Liver (tissue), 9 donors: ENCODE measurements around the gene LENG9. TPM values are rescaled to one million over a fixed set of nuclear protein-coding genes. Genes with fewer than 3 reads are reported as not detected.

Experiments
- DNase-seq: peaks from one replicate; pipeline ENCODE4 v3.0.0-alpha.2; 2017; ENCODE audit warnings: low spot score
- H3K27ac ChIP-seq, 2 donors: one replicate each; pipeline ENCODE4 v1.7.0; 2013; ENCODE audit warnings: inconsistent platforms in 2 of 2, low read length in 2 of 2, control low read depth in 1 of 2, low read depth in 1 of 2, mild to moderate bottlenecking in 1 of 2
- H3K27me3 ChIP-seq, 4 donors: one replicate each; pipeline versions ENCODE4 v1.6.1 to v1.7.0; 2013; ENCODE audit warnings: low read length in 3 of 4, inconsistent platforms in 1 of 4, mild to moderate bottlenecking in 1 of 4, moderate library complexity in 1 of 4; ENCODE audit not compliant: control insufficient read depth in 4 of 4, insufficient read depth in 4 of 4
- H3K36me3 ChIP-seq, 4 donors: one replicate each; pipeline versions ENCODE4 v1.6.1 to v1.7.0; 2013; ENCODE audit warnings: low read length in 3 of 4, mild to moderate bottlenecking in 3 of 4, low read depth in 1 of 4, moderate library complexity in 1 of 4; ENCODE audit not compliant: control insufficient read depth in 4 of 4, insufficient read depth in 3 of 4
- H3K4me1 ChIP-seq, 4 donors: one replicate each; pipeline versions ENCODE4 v1.6.1 to v1.7.0; 2013; ENCODE audit warnings: low read length in 3 of 4, mild to moderate bottlenecking in 3 of 4, moderate library complexity in 1 of 4; ENCODE audit not compliant: control insufficient read depth in 4 of 4, insufficient read depth in 4 of 4
- H3K4me3 ChIP-seq, 3 donors: one replicate each; pipeline versions ENCODE4 v1.6.1 to v1.7.0; 2013; ENCODE audit warnings: low read length in 3 of 3, control low read depth in 1 of 3, low read depth in 1 of 3, mild to moderate bottlenecking in 1 of 3
- H3K9ac ChIP-seq, 2 donors: one replicate each; pipeline ENCODE4 v1.7.0; 2013; ENCODE audit warnings: low read length in 2 of 2, mild to moderate bottlenecking in 2 of 2, moderate library complexity in 2 of 2, control low read depth in 1 of 2, low read depth in 1 of 2
- H3K9me3 ChIP-seq, 4 donors: one replicate each; pipeline versions ENCODE4 v1.6.1 to v1.7.0; 2013; ENCODE audit warnings: low read length in 3 of 4; ENCODE audit not compliant: control insufficient read depth in 4 of 4
- FOXA1 ChIP-seq: IDR thresholded peaks from 2 replicates; pipeline ENCODE4 v1.6.1; 2016; ENCODE audit warnings: antibody characterized with exemption
- GABPA ChIP-seq, 2 donors: IDR thresholded peaks in 1 of 2; conservative IDR thresholded peaks in 1 of 2; 2 replicates each; pipeline ENCODE4 v1.6.1; 2016; ENCODE audit warnings: antibody characterized with exemption in 2 of 2, mild to moderate bottlenecking in 1 of 2, moderate library complexity in 1 of 2
- HNF4G ChIP-seq: IDR thresholded peaks from 2 replicates; pipeline ENCODE4 v1.6.1; 2016; ENCODE audit warnings: antibody characterized with exemption
- RAD21 ChIP-seq, 2 donors: IDR thresholded peaks; 2 replicates each; pipeline ENCODE4 v1.6.1; 2016; ENCODE audit warnings: antibody characterized with exemption in 2 of 2, mild to moderate bottlenecking in 2 of 2
- RXRA ChIP-seq, 2 donors: IDR thresholded peaks; 2 replicates each; pipeline ENCODE4 v1.6.1; 2017 to 2018; ENCODE audit warnings: antibody characterized with exemption in 2 of 2, mild to moderate bottlenecking in 1 of 2
- TAF1 ChIP-seq: conservative IDR thresholded peaks from 2 replicates; pipeline ENCODE4 v1.6.1; 2016; ENCODE audit warnings: antibody characterized with exemption, mild to moderate bottlenecking
- WGBS: extraction: QIAGEN DNeasy Blood & Tissue Kit; methylation state at CpG from one replicate; pipeline ENCODE4 v1.1.7; 2013; 5-methylcytosine and 5-hydroxymethylcytosine counted together
- polyA plus RNA-seq, 2 donors: library from polyadenylated mRNA; stranded (reverse) in 1 of 2; unstranded in 1 of 2; fragments of 200-250 nt in 1 of 2; fragments of >200 nt in 1 of 2; fragmentation: Nextera tagmentation in 1 of 2; extraction: Ambion mirVana in 1 of 2; gene quantifications; one replicate each; pipeline versions ENCODE4 v1.2.1 to v1.2.3, GENCODE V29; 2013 to 2015
- total RNA-seq, 2 donors: library from RNA; depleted of rRNA; stranded (reverse); fragments of >200 nt; gene quantifications; one replicate each; pipeline ENCODE4 v1.2.3, GENCODE V29; 2014
- TF ChIP-seq, protein P1 (sequence below): fragments of 150-350 bp; IDR thresholded peaks from 2 replicates; pipeline ENCODE4 v1.5.1; 2017; ENCODE audit warnings: improper control_type of control experiment, low read depth, low read length; ENCODE audit not compliant: missing input control
- donor health status: healthy.
- donor health status: healthy.
- donor health status: healthy.
- donor health status: healthy.
- donor health status: healthy.

Gene LENG9
- total and polyA plus RNA-seq, 4 donors = 0.19 to 6.9 (median 2.0) TPM

DNA sequence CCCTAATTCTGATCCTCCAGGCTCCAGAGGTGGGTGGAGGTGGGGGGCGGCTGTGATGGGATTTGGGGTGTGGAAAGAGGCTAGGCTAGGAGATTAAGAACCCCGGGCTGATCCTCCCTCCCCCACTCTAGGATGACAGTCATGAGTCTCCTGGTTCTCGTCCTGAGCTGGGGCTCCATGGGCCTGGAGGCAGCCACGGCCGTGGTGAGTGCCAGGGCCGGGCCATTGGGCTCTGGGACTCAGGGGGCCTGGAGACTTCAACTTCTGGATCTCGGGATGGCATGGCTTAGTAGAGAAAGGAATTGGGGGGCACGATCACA lies 34.4 kb downstream of the LENG9 start:
- WGBS = 57% methylated on average over 8 of the region's 8 CpGs
- no peak overlapping the region for H3K4me3 ChIP-seq
- no peak for DNase-seq
- no peak overlapping the region for H3K27ac ChIP-seq
- H3K36me3 ChIP-seq = no peaks in the 10 kb centered on the region
- H3K27me3 ChIP-seq = peaks cover 0 to 5% (median 2%) of the 10 kb centered on the region in 4 donors
- H3K4me1 ChIP-seq = peaks cover 2 to 7% (median 7%) of the 10 kb centered on the region in 4 donors
- no peak for TF ChIP-seq FOXA1
- no peak for TF ChIP-seq RXRA (IDR thresholded peaks at IDR 0.05)
- H3K9me3 ChIP-seq = no peaks in the 10 kb centered on the region
- H3K9ac ChIP-seq = no peak overlapping the region

DNA sequence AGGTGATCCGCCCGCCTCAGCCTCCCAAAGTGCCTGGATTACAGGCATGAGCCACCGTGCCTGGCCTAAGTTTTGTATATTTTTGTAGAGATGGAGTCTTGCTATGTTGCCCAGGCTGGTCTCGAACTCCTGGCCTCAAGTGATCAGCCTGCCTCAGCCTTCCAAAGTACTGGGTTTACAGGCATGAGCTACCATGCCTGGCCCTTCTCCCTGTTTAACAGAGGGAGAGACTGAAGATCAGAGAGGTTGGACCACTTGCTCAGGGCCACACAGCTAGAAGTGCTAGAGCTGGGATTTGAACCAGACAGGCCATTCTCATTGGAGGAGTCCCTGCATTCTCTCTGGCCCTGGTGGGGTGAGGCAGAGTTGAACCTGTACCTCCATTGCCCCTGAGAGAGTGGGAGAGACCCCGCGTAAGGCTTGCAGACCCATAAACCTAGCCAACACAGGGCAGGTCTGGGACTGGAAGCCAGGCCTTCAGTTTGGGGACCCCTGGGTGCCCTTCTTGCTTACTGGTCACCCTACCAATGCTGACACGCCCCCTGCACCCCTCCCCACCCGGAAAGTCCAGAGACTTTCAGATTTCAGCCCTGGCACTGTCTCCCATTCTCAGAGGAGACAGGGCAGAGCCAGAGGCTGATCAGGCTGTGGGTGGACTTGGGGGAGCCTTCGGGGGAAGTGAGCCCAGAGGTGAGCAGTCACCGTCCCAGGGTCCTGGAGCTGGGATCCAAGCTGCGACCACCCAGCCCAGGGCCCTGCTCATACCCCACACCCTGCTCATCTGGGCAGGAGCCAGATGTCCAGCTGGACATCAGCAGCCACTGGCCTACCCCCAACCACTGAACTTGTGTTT lies 35.0 kb downstream of the LENG9 start:
- Histone ChIP-seq H3K27ac (no peak overlapping the region), H3K4me3 (no peak overlapping the region), H3K4me1 (peaks cover 2 to 7% (median 7%) of the 10 kb centered on the region in 4 donors), H3K36me3 (no peaks in the 10 kb centered on the region), H3K9ac (no peak overlapping the region), H3K27me3 (peaks cover 0 to 5% (median 2%) of the 10 kb centered on the region in 4 donors), H3K9me3 (no peaks in the 10 kb centered on the region)
- no peak for DNase-seq
- no peak for TF ChIP-seq FOXA1
- WGBS = 68% methylated on average over 11 of the region's 11 CpGs

DNA sequence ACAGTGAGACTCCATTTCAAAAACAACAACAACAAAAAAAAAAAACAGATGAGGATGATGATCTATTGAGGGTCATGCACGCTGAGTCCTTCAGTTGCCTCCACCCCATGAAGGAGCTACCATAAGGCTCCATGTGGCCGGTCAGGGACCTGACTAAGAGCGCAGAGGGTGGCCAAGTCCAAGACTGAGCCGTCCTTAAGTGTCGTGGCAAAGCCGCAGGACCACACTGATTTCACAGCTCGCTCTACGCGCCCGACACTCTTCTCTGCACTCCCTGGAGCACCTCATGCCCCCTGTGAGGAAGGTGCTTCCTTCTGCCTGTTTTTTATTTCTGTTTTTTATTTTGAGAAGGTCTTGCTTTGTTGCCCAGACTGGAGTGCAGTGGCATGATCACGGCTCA lies 36.0 kb downstream of the LENG9 start:
- H3K36me3 ChIP-seq = no peaks in the 10 kb centered on the region
- peaks cover 2 to 7% (median 7%) of the 10 kb centered on the region in 4 donors for H3K4me1 ChIP-seq
- DNase-seq = no peak
- no peak overlapping the region for H3K27ac ChIP-seq
- no peak overlapping the region for H3K9ac ChIP-seq
- TF ChIP-seq TAF1 = no peak
- no peak for TF ChIP-seq HNF4G
- no peak for TF ChIP-seq RAD21 (IDR thresholded peaks at IDR 0.05)
- no peak for TF ChIP-seq GABPA (IDR thresholded peaks at IDR 0.05 in 1 of 2, conservative IDR thresholded peaks at IDR 0.05 in 1 of 2)
- H3K4me3 ChIP-seq = no peak overlapping the region
- WGBS = 84% methylated on average over 11 of the region's 11 CpGs
- H3K9me3 ChIP-seq = no peaks in the 10 kb centered on the region
- peaks cover 0 to 5% (median 2%) of the 10 kb centered on the region in 4 donors for H3K27me3 ChIP-seq

DNA sequence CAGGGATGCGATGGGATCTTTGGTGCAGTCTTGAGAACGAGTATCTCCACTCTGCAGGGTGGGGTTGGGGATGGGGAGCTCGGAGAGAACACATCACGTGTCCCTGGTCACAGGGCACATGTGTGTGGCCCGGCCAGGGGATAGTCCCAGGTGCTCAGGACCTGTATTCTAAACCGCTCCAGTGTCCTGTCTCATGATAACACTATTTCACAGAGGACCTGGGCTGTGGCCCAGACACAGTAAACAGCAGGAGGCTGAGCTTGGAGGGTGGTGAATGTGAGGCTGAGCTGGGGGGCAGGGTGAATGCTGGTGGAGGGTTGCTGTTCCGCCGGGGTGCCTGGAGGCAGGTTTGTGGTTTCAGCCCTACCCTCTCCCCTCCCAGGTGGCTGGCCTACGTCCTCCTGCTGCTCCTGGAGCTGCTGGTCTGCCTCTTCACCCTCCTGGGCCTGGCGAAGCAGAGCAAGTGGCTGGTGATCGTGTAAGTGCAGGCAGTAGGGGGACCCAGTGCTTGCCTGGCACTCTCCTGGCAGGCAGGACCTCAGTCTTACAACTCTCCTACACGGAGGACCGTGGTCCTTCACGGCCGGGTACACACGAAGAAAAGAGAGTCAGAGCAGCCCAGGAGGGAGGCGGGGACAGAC lies 37.2 kb downstream of the LENG9 start:
- DNase-seq = no peak
- peaks cover 2 to 7% (median 5%) of the 10 kb centered on the region in 4 donors for H3K4me1 ChIP-seq
- no peaks in the 10 kb centered on the region for H3K9me3 ChIP-seq
- H3K27me3 ChIP-seq = peaks cover 0 to 6% (median 2%) of the 10 kb centered on the region in 4 donors
- 69% methylated on average over 17 of the region's 17 CpGs for WGBS
- no peaks in the 10 kb centered on the region for H3K36me3 ChIP-seq
- H3K9ac ChIP-seq = no peak overlapping the region
- H3K4me3 ChIP-seq = no peak overlapping the region
- H3K27ac ChIP-seq = no peak overlapping the region
- TF ChIP-seq, protein P1, sequence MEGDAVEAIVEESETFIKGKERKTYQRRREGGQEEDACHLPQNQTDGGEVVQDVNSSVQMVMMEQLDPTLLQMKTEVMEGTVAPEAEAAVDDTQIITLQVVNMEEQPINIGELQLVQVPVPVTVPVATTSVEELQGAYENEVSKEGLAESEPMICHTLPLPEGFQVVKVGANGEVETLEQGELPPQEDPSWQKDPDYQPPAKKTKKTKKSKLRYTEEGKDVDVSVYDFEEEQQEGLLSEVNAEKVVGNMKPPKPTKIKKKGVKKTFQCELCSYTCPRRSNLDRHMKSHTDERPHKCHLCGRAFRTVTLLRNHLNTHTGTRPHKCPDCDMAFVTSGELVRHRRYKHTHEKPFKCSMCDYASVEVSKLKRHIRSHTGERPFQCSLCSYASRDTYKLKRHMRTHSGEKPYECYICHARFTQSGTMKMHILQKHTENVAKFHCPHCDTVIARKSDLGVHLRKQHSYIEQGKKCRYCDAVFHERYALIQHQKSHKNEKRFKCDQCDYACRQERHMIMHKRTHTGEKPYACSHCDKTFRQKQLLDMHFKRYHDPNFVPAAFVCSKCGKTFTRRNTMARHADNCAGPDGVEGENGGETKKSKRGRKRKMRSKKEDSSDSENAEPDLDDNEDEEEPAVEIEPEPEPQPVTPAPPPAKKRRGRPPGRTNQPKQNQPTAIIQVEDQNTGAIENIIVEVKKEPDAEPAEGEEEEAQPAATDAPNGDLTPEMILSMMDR = no peak
